Caco-2 (cell line): Measurements from ENCODE around the gene BPGM. TPM values are rescaled to one million over a fixed set of nuclear protein-coding genes. Genes with fewer than 3 reads are reported as not detected.

ENCODE experiments used
- BruUV-seq: library from RNA; stranded (reverse); fragments of 400-500 nt; replicated peaks from 2 replicates; lab custom pipeline; 2021; lab: Mats Ljungman, UMichigan
- CTCF ChIA-PET: fragments of 300-600 bp; sonication (Branson Sonifier 250); formaldehyde crosslinking; loops from one replicate; lab custom pipeline; 2022; ENCODE audit warnings: antibody characterized with exemption; lab: Charles Lee
- POLR2A ChIA-PET: fragments of 300-600 bp; sonication (Branson Sonifier 250); formaldehyde crosslinking; loops from one replicate; lab custom pipeline; 2022; ENCODE audit warnings: antibody characterized with exemption; lab: Charles Lee
- DNase-seq, 2 experiments: peaks; one replicate each; pipeline versions ENCODE4 v3.0.0 to v3.0.0-alpha.2; 2020 to 2022
- H3K27me3 ChIP-seq: replicated peaks from 2 replicates; pipeline ENCODE4 v1.6.0; 2011; ENCODE audit warnings: low read length; ENCODE audit not compliant: control insufficient read depth, insufficient read depth
- H3K36me3 ChIP-seq: 2 replicates; pipeline ENCODE4 v1.5.1; 2011; ENCODE audit warnings: low read length; ENCODE audit not compliant: control insufficient read depth, insufficient read depth
- H3K4me1 ChIP-seq: fragments of 250-450 bp; sonication (Bioruptor Pico); 2 replicates; pipeline ENCODE4 v1.5.1; 2020; ENCODE audit warnings: mild to moderate bottlenecking
- H3K4me3 ChIP-seq: 2 replicates; pipeline ENCODE4 v1.5.1; 2011; ENCODE audit warnings: low read depth, mild to moderate bottlenecking, control low read depth, low read length
- H3K9me3 ChIP-seq: fragments of 250-450 bp; sonication (Bioruptor Pico); 2 replicates; pipeline ENCODE4 v1.5.1; 2020; ENCODE audit warnings: mild to moderate bottlenecking, moderate library complexity
- H3K27ac Mint-ChIP-seq: one replicate; pipeline ENCODE4 v1.8.0; 2022; ENCODE audit warnings: mixed read lengths; ENCODE audit not compliant: unreplicated experiment
- H3K27me3 Mint-ChIP-seq: one replicate; pipeline ENCODE4 v1.8.0; 2022; ENCODE audit warnings: mixed read lengths; ENCODE audit not compliant: insufficient read depth, unreplicated experiment
- H3K36me3 Mint-ChIP-seq: one replicate; pipeline ENCODE4 v1.8.0; 2022; ENCODE audit warnings: mild to moderate bottlenecking, mixed read lengths; ENCODE audit not compliant: insufficient read depth, unreplicated experiment
- H3K4me1 Mint-ChIP-seq: one replicate; pipeline ENCODE4 v1.8.0; 2022; ENCODE audit warnings: low read depth, mixed read lengths; ENCODE audit not compliant: unreplicated experiment
- H3K4me3 Mint-ChIP-seq: one replicate; pipeline ENCODE4 v1.8.0; 2022; ENCODE audit warnings: mild to moderate bottlenecking, moderate library complexity, mixed read lengths; ENCODE audit not compliant: unreplicated experiment
- H3K9me3 Mint-ChIP-seq: one replicate; pipeline ENCODE4 v1.8.0; 2022; ENCODE audit warnings: mixed read lengths; ENCODE audit not compliant: unreplicated experiment
- intact Hi-C: fragments of 100-400 bp; cut with micrococcal nuclease; formaldehyde crosslinking; loops from one replicate; pipeline ENCODE4 v1.10.0; 2022; ENCODE audit not compliant: unreplicated experiment
- total RNA-seq: library from RNA; stranded (reverse); gene quantifications from 2 replicates; pipeline ENCODE4 v1.2.3, GENCODE V29; 2022
- TF ChIP-seq, protein P1 (sequence below), 2 experiments: fragments of 200-600 bp in 1 of 2; IDR thresholded peaks; 1 replicate in 1 of 2; 2 replicates in 1 of 2; pipeline versions ENCODE4 v1.5.1 to v1.8.0; 2011 to 2022; ENCODE audit warnings: antibody characterized with exemption in 1 of 2, control low read depth in 1 of 2, inconsistent platforms in 1 of 2, low read depth in 1 of 2, low read length in 1 of 2, mild to moderate bottlenecking in 1 of 2, moderate library complexity in 1 of 2; ENCODE audit not compliant: insufficient read depth in 1 of 2, severe bottlenecking in 1 of 2, unreplicated experiment in 1 of 2

Gene BPGM
- total RNA-seq, 1 experiment from 2014 or later, result 8.1 TPM

DNA sequence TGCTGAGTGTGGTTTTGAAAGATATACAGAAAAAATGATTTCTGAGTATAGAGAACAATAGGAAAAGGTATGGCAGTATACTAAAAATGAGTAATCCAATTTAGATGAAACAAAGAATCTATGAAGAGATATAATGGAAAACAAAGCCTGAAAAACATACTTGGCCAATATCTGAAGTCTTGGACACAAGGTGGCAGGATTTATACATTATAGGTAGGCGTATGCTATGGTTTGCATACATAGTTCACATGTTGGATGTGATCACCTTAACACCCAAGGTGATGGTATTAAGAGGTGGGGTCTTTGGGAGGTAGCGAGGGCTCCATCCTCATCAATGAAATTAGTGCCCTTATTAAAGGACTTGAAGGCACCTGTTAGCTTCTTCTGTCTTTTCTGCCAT, 34.5 kb upstream of the BPGM start:
- no peak for DNase-seq
- H3K4me3 ChIP-seq, result no peak overlapping the region
- ChIA-PET CTCF (no interaction called here), POLR2A (no interaction called here)
- peaks cover 3% of the 10 kb centered on the region for H3K27me3 ChIP-seq
- peaks cover 12% of the 10 kb centered on the region for H3K27me3 Mint-ChIP-seq
- H3K27ac Mint-ChIP-seq, result no peak overlapping the region
- TF ChIP-seq, protein P1, sequence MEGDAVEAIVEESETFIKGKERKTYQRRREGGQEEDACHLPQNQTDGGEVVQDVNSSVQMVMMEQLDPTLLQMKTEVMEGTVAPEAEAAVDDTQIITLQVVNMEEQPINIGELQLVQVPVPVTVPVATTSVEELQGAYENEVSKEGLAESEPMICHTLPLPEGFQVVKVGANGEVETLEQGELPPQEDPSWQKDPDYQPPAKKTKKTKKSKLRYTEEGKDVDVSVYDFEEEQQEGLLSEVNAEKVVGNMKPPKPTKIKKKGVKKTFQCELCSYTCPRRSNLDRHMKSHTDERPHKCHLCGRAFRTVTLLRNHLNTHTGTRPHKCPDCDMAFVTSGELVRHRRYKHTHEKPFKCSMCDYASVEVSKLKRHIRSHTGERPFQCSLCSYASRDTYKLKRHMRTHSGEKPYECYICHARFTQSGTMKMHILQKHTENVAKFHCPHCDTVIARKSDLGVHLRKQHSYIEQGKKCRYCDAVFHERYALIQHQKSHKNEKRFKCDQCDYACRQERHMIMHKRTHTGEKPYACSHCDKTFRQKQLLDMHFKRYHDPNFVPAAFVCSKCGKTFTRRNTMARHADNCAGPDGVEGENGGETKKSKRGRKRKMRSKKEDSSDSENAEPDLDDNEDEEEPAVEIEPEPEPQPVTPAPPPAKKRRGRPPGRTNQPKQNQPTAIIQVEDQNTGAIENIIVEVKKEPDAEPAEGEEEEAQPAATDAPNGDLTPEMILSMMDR (IDR thresholded peaks at IDR 0.05; ENCODE audit: insufficient read depth in 1 of 2, low read depth in 1 of 2, low read length in 1 of 2, severe bottlenecking in 1 of 2, unreplicated experiment in 1 of 2), result no peak
- no peaks in the 10 kb centered on the region for H3K4me1 ChIP-seq
- intact Hi-C loops, result no loop called here
- no peak overlapping the region for H3K4me3 Mint-ChIP-seq
- peaks cover 10% of the 10 kb centered on the region for H3K9me3 Mint-ChIP-seq
- no peaks in the 10 kb centered on the region for H3K4me1 Mint-ChIP-seq
- BruUV-seq, result no TSS peak
- H3K36me3 ChIP-seq, result no peaks in the 10 kb centered on the region
- H3K36me3 Mint-ChIP-seq, result no peaks in the 10 kb centered on the region
- H3K9me3 ChIP-seq, result no peaks in the 10 kb centered on the region

DNA sequence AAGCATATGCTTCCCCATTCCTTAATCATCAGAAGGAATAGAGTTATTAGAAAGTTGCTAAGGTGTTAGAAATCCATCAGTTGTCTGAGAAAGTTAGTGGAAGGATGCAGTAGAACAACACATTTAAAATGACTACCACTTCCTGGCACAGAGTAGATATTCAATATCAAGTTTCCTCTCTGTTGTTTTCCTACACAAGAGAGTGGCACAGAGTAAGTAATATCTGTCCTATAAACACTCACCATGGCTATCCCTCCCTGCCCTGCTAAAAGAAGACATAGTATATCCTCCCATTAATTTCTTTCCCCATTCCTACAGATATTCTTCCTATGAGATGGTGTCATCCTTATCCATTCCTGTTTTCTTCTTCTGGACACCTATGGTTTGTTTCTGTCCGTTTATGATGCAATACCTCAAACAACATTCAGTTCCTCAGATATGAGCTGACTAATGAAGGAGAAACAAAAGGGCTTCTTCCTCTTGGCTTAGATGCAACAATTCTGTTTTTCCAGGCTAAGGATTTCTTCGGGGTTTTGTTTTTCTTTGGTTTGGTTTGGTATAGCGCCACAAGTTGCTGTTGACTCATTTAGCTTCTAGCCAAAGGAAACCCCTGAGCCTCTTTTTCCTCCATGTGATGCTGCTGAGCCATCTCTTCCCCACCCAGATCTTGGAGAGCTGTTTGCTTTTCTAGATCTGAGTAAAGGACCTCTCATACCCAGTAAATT, 32.9 kb upstream of the BPGM start:
- peaks cover 12% of the 10 kb centered on the region for H3K27me3 Mint-ChIP-seq
- CTCF ChIA-PET, result no interaction called here
- H3K9me3 Mint-ChIP-seq, result peaks cover 10% of the 10 kb centered on the region
- peaks cover 3% of the 10 kb centered on the region for H3K27me3 ChIP-seq
- H3K4me3 ChIP-seq, result no peak overlapping the region
- no peaks in the 10 kb centered on the region for H3K4me1 Mint-ChIP-seq
- H3K9me3 ChIP-seq, result no peaks in the 10 kb centered on the region
- TF ChIP-seq, protein P1 (IDR thresholded peaks at IDR 0.05; ENCODE audit: insufficient read depth in 1 of 2, low read depth in 1 of 2, low read length in 1 of 2, severe bottlenecking in 1 of 2, unreplicated experiment in 1 of 2), result no peak
- no peak for DNase-seq
- H3K4me1 ChIP-seq, result no peaks in the 10 kb centered on the region
- H3K36me3 ChIP-seq, result no peaks in the 10 kb centered on the region
- POLR2A ChIA-PET, result no interaction called here
- intact Hi-C loops, result no loop called here
- no peak overlapping the region for H3K27ac Mint-ChIP-seq
- BruUV-seq, result no TSS peak
- no peaks in the 10 kb centered on the region for H3K36me3 Mint-ChIP-seq
- no peak overlapping the region for H3K4me3 Mint-ChIP-seq

DNA sequence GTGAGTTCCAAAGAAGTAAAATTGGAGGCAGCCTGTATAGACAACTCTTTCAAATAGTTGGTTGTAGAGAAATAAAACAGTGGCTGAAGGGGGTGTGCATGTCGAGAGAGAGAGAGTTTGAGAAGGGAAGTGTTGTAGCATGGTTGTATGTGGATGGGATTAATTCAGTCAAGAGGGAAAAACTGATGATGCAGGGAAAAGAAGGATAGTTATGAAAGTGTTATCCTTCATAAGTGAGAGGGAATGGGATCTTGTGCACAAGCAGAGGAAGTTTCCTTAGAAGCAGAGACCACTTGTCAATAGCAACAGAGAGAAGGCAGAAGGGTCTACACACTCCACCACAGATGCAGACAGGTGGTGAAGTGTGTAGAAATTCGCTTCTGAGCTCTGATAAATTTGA, 30.0 kb upstream of the BPGM start:
- no peaks in the 10 kb centered on the region for H3K4me1 Mint-ChIP-seq
- Histone ChIP-seq H3K4me3 (no peak overlapping the region), H3K36me3 (no peaks in the 10 kb centered on the region), H3K9me3 (no peaks in the 10 kb centered on the region), H3K4me1 (no peaks in the 10 kb centered on the region), H3K27me3 (peaks cover 2% of the 10 kb centered on the region)
- no peak for DNase-seq
- ChIA-PET POLR2A (no interaction called here), CTCF (no interaction called here)
- BruUV-seq, result no TSS peak
- intact Hi-C loops, result no loop called here
- H3K4me3 Mint-ChIP-seq, result no peak overlapping the region
- H3K27me3 Mint-ChIP-seq, result peaks cover 13% of the 10 kb centered on the region
- H3K9me3 Mint-ChIP-seq, result peaks cover 10% of the 10 kb centered on the region
- no peaks in the 10 kb centered on the region for H3K36me3 Mint-ChIP-seq
- H3K27ac Mint-ChIP-seq, result no peak overlapping the region
- TF ChIP-seq, protein P1 (IDR thresholded peaks at IDR 0.05; ENCODE audit: insufficient read depth in 1 of 2, low read depth in 1 of 2, low read length in 1 of 2, severe bottlenecking in 1 of 2, unreplicated experiment in 1 of 2), result no peak
